Progenitor cell of endocrine pancreas (in vitro differentiated cells): ENCODE data around the gene AP2A2. TPM values are rescaled to one million over a fixed set of nuclear protein-coding genes. Genes with fewer than 3 reads are reported as not detected.

Experiments used
- DNase-seq: peaks from one replicate; pipeline ENCODE4 v3.0.0; 2021; ENCODE audit warnings: low spot score; ENCODE audit not compliant: unreplicated experiment
- H3K27ac Mint-ChIP-seq: 2 replicates; pipeline ENCODE4 v1.8.0; 2021; ENCODE audit warnings: mild to moderate bottlenecking, moderate library complexity, mixed read lengths
- H3K27me3 Mint-ChIP-seq: 2 replicates; pipeline ENCODE4 v1.8.0; 2021; ENCODE audit warnings: mixed read lengths
- H3K36me3 Mint-ChIP-seq: 2 replicates; pipeline ENCODE4 v1.8.0; 2022; ENCODE audit warnings: mixed read lengths; ENCODE audit not compliant: insufficient read depth
- H3K4me1 Mint-ChIP-seq: 2 replicates; pipeline ENCODE4 v1.8.0; 2021; ENCODE audit warnings: low read depth, mixed read lengths
- H3K4me3 Mint-ChIP-seq: 2 replicates; pipeline ENCODE4 v1.8.0; 2021; ENCODE audit warnings: low read depth, mild to moderate bottlenecking, moderate library complexity, mixed read lengths
- H3K9me3 Mint-ChIP-seq: 2 replicates; pipeline ENCODE4 v1.8.0; 2021; ENCODE audit warnings: low read depth, mixed read lengths
- CTCF ChIP-seq: fragments of 200-600 bp; sonication (generic); IDR thresholded peaks from one replicate; pipeline ENCODE4 v1.5.0; 2021; ENCODE audit warnings: antibody characterized with exemption, mild to moderate bottlenecking; ENCODE audit not compliant: unreplicated experiment
- total RNA-seq: library from RNA; stranded (reverse); gene quantifications from 2 replicates; pipeline ENCODE4 v1.2.1, GENCODE V29; 2021

Gene AP2A2
- total RNA-seq, 1 donor from 2014 or later: 88.8 TPM

GRCh38 chr11:1024597-1025409 is 99.1 kb downstream of the AP2A2 start:
- Mint-ChIP-seq H3K27me3 (no peaks in the 10 kb centered on the region), H3K9me3 (no peaks in the 10 kb centered on the region), H3K27ac (no peak overlapping the region), H3K4me3 (no peak overlapping the region), H3K4me1 (no peaks in the 10 kb centered on the region), H3K36me3 (no peaks in the 10 kb centered on the region)
- no peak for TF ChIP-seq CTCF
- DNase-seq: no peak

- no peaks in the 10 kb centered on the region for H3K27me3 Mint-ChIP-seq
- H3K36me3 Mint-ChIP-seq: no peaks in the 10 kb centered on the region
- no peaks in the 10 kb centered on the region for H3K4me1 Mint-ChIP-seq
- no peak for TF ChIP-seq CTCF
- no peak overlapping the region for H3K27ac Mint-ChIP-seq
- DNase-seq: no peak
- no peak overlapping the region for H3K4me3 Mint-ChIP-seq
- no peaks in the 10 kb centered on the region for H3K9me3 Mint-ChIP-seq
These were observed 99.9 kb downstream of the AP2A2 start for GRCh38 chr11:1025410-1026162.

GRCh38 chr11:1026163-1026450 is 100.4 kb downstream of the AP2A2 start:
- Mint-ChIP-seq H3K27ac (no peak overlapping the region), H3K27me3 (no peaks in the 10 kb centered on the region), H3K36me3 (no peaks in the 10 kb centered on the region), H3K4me3 (no peak overlapping the region), H3K9me3 (no peaks in the 10 kb centered on the region), H3K4me1 (no peaks in the 10 kb centered on the region)
- no peak for DNase-seq
- TF ChIP-seq CTCF: no peak

GRCh38 chr11:1026641-1027482 is 101.2 kb downstream of the AP2A2 start:
- Mint-ChIP-seq H3K36me3 (no peaks in the 10 kb centered on the region), H3K9me3 (no peaks in the 10 kb centered on the region), H3K27me3 (no peaks in the 10 kb centered on the region), H3K4me3 (no peak overlapping the region), H3K4me1 (no peaks in the 10 kb centered on the region), H3K27ac (no peak overlapping the region)
- no peak for DNase-seq
- no peak for TF ChIP-seq CTCF
